Natural killer cell (primary cell): ENCODE measurements around the gene MCTP1. TPM values are rescaled to one million over a fixed set of nuclear protein-coding genes. Genes with fewer than 3 reads are reported as not detected.

ENCODE experiments used
- ATAC-seq, 3 donors: fragments of 150-1000 bp in 2 of 3; fragments of 200-7000 bp in 1 of 3; cut with Tn5 transposase; 1 replicate in 1 of 3; 2 replicates in 2 of 3; pipeline ENCODE4 v1.10.0; 2021; ENCODE audit warnings: mild to moderate bottlenecking in 2 of 3, moderate library complexity in 2 of 3
- DNase-seq, 2 donors: peaks; one replicate each; pipeline versions ENCODE4 v3.0.0 to v3.0.0-alpha.2; 2013 to 2021; ENCODE audit warnings: mixed read lengths in 1 of 2
- H3K27ac ChIP-seq: one replicate; pipeline ENCODE4 v1.5.1; 2013; ENCODE audit warnings: mild to moderate bottlenecking, low read length
- H3K27me3 ChIP-seq: one replicate; pipeline ENCODE4 v1.6.1; 2013; ENCODE audit warnings: low read length; ENCODE audit not compliant: control insufficient read depth, insufficient read depth
- H3K36me3 ChIP-seq: one replicate; pipeline ENCODE4 v1.6.1; 2013; ENCODE audit warnings: low read length; ENCODE audit not compliant: control insufficient read depth, insufficient read depth
- H3K4me1 ChIP-seq: one replicate; pipeline ENCODE4 v1.6.1; 2013; ENCODE audit warnings: low read length; ENCODE audit not compliant: control insufficient read depth, insufficient read depth
- H3K4me3 ChIP-seq: one replicate; pipeline ENCODE4 v1.5.1; 2013; ENCODE audit warnings: low read length
- H3K9me3 ChIP-seq: one replicate; pipeline ENCODE4 v1.6.1; 2013; ENCODE audit warnings: low read length; ENCODE audit not compliant: control insufficient read depth, insufficient read depth
- H3K27ac Mint-ChIP-seq, 2 donors: one replicate each; pipeline ENCODE4 v1.8.0; 2022; ENCODE audit warnings: mild to moderate bottlenecking in 2 of 2, mixed read lengths in 2 of 2, moderate library complexity in 1 of 2
- H3K27me3 Mint-ChIP-seq, 2 donors: one replicate each; pipeline ENCODE4 v1.8.0; 2022; ENCODE audit warnings: low read depth in 2 of 2, mixed read lengths in 2 of 2
- H3K36me3 Mint-ChIP-seq: one replicate; pipeline ENCODE4 v1.8.0; 2022; ENCODE audit warnings: mixed read lengths
- H3K4me1 Mint-ChIP-seq, 2 donors: one replicate each; pipeline ENCODE4 v1.8.0; 2022; ENCODE audit warnings: mixed read lengths in 2 of 2
- H3K4me3 Mint-ChIP-seq: one replicate; pipeline ENCODE4 v1.8.0; 2022; ENCODE audit warnings: mild to moderate bottlenecking, moderate library complexity, mixed read lengths
- H3K9me3 Mint-ChIP-seq, 2 donors: one replicate each; pipeline ENCODE4 v1.8.0; 2022; ENCODE audit warnings: mixed read lengths in 2 of 2
- WGBS: methylation state at CpG from one replicate; pipeline ENCODE4 v1.1.7; 2013; ENCODE audit warnings: missing lambda C conversion rate; ENCODE audit not compliant: insufficient coverage; 5-methylcytosine and 5-hydroxymethylcytosine counted together
- intact Hi-C: fragments of 100-400 bp; cut with micrococcal nuclease; formaldehyde crosslinking; loops from one replicate; pipeline ENCODE4 v1.14.2; 2022
- total RNA-seq, 4 donors: library from RNA; stranded (reverse); fragments of 120-200 nt in 1 of 4; gene quantifications; one replicate each; pipeline versions ENCODE4 v1.2.3 to v1.2.4, GENCODE V29; 2013 to 2022
- TF ChIP-seq, protein P1 (sequence below): fragments of 200-600 bp; IDR thresholded peaks from one replicate; pipeline ENCODE4 v1.8.0; 2022; ENCODE audit warnings: antibody characterized with exemption

MCTP1 gene
- total RNA-seq, 3 donors from 2014 or later (not counting 1 experiment from before 2014, with no cell fraction given): 4.7 to 15.1 (median 9.8) TPM

DNA sequence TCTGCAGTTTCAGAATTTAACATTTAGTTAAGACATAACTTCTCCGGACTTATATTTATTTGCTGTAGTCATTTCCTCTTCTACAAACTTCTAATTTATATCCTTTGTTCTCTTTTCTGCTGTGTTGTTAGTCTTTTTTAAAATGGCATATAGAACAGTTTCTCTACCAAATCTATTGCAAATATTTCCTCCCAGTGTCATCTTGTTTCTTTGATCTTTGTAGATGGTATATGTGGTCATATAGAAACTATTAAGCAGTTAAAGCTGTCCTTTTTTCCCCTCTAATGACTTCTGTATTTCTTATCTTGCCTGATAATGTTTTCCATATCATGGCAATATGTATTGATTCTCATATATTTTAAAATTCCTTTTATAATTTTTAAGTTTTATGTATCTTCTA, 264.5 kb downstream of the MCTP1 start:
- no peaks in the 10 kb centered on the region for H3K27me3 ChIP-seq

DNA sequence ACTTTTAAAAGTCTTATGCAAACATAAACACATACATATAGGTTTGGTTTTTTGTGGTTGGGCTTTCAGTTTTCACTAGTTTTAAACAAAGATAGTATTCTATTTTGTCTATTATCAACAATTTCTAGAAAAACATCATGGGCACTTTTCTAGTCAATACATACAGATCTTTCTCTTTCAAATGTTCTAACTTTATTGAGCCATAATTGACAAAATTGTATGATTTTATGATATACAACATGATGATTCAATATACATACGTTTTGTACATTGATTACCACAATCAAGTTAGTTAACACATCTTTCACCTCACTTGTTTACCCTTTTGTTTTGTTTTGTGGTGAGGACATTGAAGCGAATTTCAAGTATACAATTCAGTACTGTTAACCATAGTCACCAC, 265.9 kb downstream of the MCTP1 start:
- Histone ChIP-seq H3K4me3 (no peak overlapping the region), H3K27me3 (no peaks in the 10 kb centered on the region), H3K27ac (no peak overlapping the region), H3K4me1 (no peaks in the 10 kb centered on the region), H3K36me3 (no peaks in the 10 kb centered on the region), H3K9me3 (no peaks in the 10 kb centered on the region)
- TF ChIP-seq, protein P1, sequence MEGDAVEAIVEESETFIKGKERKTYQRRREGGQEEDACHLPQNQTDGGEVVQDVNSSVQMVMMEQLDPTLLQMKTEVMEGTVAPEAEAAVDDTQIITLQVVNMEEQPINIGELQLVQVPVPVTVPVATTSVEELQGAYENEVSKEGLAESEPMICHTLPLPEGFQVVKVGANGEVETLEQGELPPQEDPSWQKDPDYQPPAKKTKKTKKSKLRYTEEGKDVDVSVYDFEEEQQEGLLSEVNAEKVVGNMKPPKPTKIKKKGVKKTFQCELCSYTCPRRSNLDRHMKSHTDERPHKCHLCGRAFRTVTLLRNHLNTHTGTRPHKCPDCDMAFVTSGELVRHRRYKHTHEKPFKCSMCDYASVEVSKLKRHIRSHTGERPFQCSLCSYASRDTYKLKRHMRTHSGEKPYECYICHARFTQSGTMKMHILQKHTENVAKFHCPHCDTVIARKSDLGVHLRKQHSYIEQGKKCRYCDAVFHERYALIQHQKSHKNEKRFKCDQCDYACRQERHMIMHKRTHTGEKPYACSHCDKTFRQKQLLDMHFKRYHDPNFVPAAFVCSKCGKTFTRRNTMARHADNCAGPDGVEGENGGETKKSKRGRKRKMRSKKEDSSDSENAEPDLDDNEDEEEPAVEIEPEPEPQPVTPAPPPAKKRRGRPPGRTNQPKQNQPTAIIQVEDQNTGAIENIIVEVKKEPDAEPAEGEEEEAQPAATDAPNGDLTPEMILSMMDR: no peak
- ATAC-seq: no peak
- no peaks in the 10 kb centered on the region for H3K36me3 Mint-ChIP-seq
- no peak overlapping the region for H3K27ac Mint-ChIP-seq
- DNase-seq: no peak
- H3K4me3 Mint-ChIP-seq: no peak overlapping the region
- no peaks in the 10 kb centered on the region for H3K27me3 Mint-ChIP-seq
- 50% methylated on average over 1 of the region's 2 CpGs for WGBS
- peaks cover 0 to 2% of the 10 kb centered on the region in 2 donors for H3K9me3 Mint-ChIP-seq
- peaks cover 10 to 23% of the 10 kb centered on the region in 2 donors for H3K4me1 Mint-ChIP-seq
- intact Hi-C loops: no loop called here

More for the DNA sequence above, 264.5 kb downstream of the MCTP1 start:
- Histone ChIP-seq H3K9me3 (no peaks in the 10 kb centered on the region), H3K36me3 (no peaks in the 10 kb centered on the region), H3K27ac (no peak overlapping the region), H3K4me1 (no peaks in the 10 kb centered on the region), H3K4me3 (no peak overlapping the region)
- no peak for DNase-seq
- H3K4me1 Mint-ChIP-seq: peaks cover 9 to 26% of the 10 kb centered on the region in 2 donors
- H3K36me3 Mint-ChIP-seq: no peaks in the 10 kb centered on the region
- TF ChIP-seq, protein P1: no peak
- no peak overlapping the region for H3K4me3 Mint-ChIP-seq
- no peak for ATAC-seq
- no CpG with 5 or more reads among the region's 1 CpG for WGBS
- H3K27ac Mint-ChIP-seq: no peak overlapping the region
- H3K9me3 Mint-ChIP-seq: peaks cover 0 to 2% of the 10 kb centered on the region in 2 donors
- no peaks in the 10 kb centered on the region for H3K27me3 Mint-ChIP-seq
- intact Hi-C loops: no loop called here

DNA sequence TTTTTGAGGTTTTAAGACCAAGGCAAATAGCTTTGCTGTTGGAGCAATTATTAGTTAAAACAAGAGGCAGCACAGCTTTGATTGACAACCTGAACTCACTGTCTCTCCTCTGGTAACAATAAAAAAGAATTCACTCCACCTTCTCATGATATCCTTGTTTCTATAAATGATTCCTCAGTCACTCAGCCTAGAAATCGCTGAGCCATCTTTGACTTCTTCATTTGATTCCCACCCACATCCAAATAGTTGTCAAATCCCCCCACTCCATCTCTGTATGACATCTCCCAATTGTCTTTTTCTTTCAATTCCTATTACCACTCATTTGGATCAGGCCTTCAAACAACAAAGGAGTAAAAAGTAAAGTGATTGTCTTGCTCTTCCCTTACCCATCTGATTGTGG, 266.4 kb downstream of the MCTP1 start:
- 88% methylated on average over 1 of the region's 1 CpG for WGBS
- no peaks in the 10 kb centered on the region for H3K27me3 Mint-ChIP-seq
- H3K4me1 ChIP-seq: no peaks in the 10 kb centered on the region
- no peak overlapping the region for H3K4me3 Mint-ChIP-seq
- no peaks in the 10 kb centered on the region for H3K36me3 Mint-ChIP-seq
- no peak overlapping the region for H3K27ac ChIP-seq
- peaks cover 0 to 2% of the 10 kb centered on the region in 2 donors for H3K9me3 Mint-ChIP-seq
- TF ChIP-seq, protein P1: no peak
- no peaks in the 10 kb centered on the region for H3K9me3 ChIP-seq
- DNase-seq (no peak), ATAC-seq (no peak)
- H3K4me1 Mint-ChIP-seq: peaks cover 13 to 22% of the 10 kb centered on the region in 2 donors
- no peaks in the 10 kb centered on the region for H3K27me3 ChIP-seq
- no peaks in the 10 kb centered on the region for H3K36me3 ChIP-seq
- H3K4me3 ChIP-seq: no peak overlapping the region
- intact Hi-C loops: no loop called here
- H3K27ac Mint-ChIP-seq: no peak overlapping the region

DNA sequence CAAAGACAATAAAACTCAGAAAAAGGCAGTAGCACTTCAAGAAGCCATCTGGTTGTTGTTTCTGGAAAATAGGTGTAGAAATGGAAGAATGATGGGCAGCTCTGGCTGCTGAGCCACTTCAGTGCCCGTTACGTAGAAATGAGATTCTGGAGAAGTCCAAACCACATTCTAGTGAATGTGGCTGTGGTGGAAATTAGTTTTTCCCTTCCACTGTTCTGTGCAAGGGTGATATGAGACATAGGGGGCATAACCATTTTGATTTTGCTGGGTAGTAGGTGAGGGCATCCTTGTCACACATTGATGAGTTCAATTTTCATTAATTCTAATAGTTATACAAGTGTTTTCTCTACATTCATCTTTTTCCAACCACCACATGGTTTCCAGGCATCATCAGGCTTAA, 275.1 kb downstream of the MCTP1 start:
- Mint-ChIP-seq H3K9me3 (peaks cover 2 to 3% of the 10 kb centered on the region in 2 donors), H3K36me3 (peaks cover 7% of the 10 kb centered on the region), H3K27me3 (no peaks in the 10 kb centered on the region), H3K4me3 (no peak overlapping the region), H3K27ac (no peak overlapping the region), H3K4me1 (peaks cover 0 to 4% of the 10 kb centered on the region in 2 donors)
- DNase-seq (no peak), ATAC-seq (no peak)
- intact Hi-C loops: no loop called here
- Histone ChIP-seq H3K4me3 (no peak overlapping the region), H3K9me3 (peaks cover 5% of the 10 kb centered on the region), H3K27ac (no peak overlapping the region), H3K4me1 (no peaks in the 10 kb centered on the region), H3K36me3 (no peaks in the 10 kb centered on the region), H3K27me3 (no peaks in the 10 kb centered on the region)
- TF ChIP-seq, protein P1: no peak
- 92% methylated on average over 2 of the region's 2 CpGs for WGBS
